ENCODE measurements around the gene ZFX. TPM values are rescaled to one million over a fixed set of nuclear protein-coding genes. Genes with fewer than 3 reads are reported as not detected.
A peak's percentile ranks its signal among the peaks of the same experiment; 100 is the strongest.

The ZFX gene
- total and polyA plus RNA-seq, 2 of the 8 experiments (the other 6 are each of a cell fraction or from before 2014, with no cell fraction given), result 2.8 to 22.0 TPM

DNA sequence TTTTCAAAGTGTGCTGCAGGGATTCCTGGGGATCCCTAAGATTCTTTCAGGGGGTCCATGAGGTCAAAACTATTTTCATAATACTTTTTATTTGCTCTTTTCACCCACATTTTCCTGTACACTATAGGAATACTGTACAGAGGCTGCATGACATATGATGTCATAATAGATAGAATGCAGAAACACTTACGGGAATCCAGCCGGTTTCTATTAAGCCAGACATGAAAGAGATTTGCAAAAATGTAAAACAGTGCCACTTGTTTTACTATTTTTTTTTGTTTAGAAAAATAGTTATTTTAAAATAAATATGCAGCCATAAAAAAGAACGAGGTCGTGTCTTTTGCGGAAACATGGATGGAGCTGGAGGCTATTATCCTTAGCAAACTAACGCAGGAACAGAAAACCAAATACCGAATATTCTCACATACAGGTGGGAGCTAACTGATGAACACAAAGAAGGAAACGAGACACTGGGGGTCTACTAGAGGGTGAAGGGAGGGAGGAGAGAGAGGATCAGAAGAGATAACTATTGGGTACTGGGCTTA is 5.0 kb downstream of the ZFX start:
- POLR2A ChIA-PET (ENCODE audit: partially characterized antibody), result no interaction called here

More for the DNA sequence above, 5.0 kb downstream of the ZFX start:
- Histone ChIP-seq H3K9ac (replicated peaks in 1 of 4; ENCODE audit: extremely low read depth in 1 of 4, low read depth in 3 of 4, low read length in 3 of 4) (no peak overlapping the region), H3K27me3 (replicated peaks in 1 of 4; ENCODE audit: control insufficient read depth in 3 of 4, extremely low read depth in 1 of 4, insufficient read depth in 3 of 4, low read length in 3 of 4) (no peaks in the 10 kb centered on the region), H2AFZ (ENCODE audit: low read length) (no peak overlapping the region), H3K27ac (ENCODE audit: low read depth, low read length) (no peak overlapping the region), H3K56ac (replicated peaks; ENCODE audit: insufficient read length, low read depth, low read length) (no peak overlapping the region), H2AK5ac (ENCODE audit: low read depth, low read length) (no peak overlapping the region), H2BK20ac (ENCODE audit: low read length) (no peak overlapping the region), H3K36me3 (ENCODE audit: control insufficient read depth in 2 of 4, insufficient read depth in 4 of 4, low read length in 3 of 4) (no peaks in the 10 kb centered on the region), H4K20me1 (replicated peaks in 1 of 2; ENCODE audit: control insufficient read depth in 1 of 2, insufficient read depth in 2 of 2, low read length in 2 of 2) (no peaks in the 10 kb centered on the region), H3K4me2 (ENCODE audit: insufficient read depth in 1 of 2, low read depth in 2 of 2, low read length in 2 of 2) (no peak overlapping the region), H3K9me3 (ENCODE audit: insufficient read depth in 2 of 2, low read depth in 1 of 2, low read length in 1 of 2) (no peaks in the 10 kb centered on the region), H2BK120ac (replicated peaks; ENCODE audit: low read depth, low read length) (no peak overlapping the region), H4K91ac (replicated peaks; ENCODE audit: insufficient read length, low read length) (no peak overlapping the region), H2BK12ac (ENCODE audit: low read depth, low read length) (no peak overlapping the region), H2BK15ac (ENCODE audit: low read length) (no peak overlapping the region), H2BK5ac (ENCODE audit: low read depth, low read length) (no peak overlapping the region), H3K79me2 (ENCODE audit: control insufficient read depth in 1 of 2, insufficient read depth in 2 of 2, low read length in 2 of 2) (peaks cover 0 to 85% of the 10 kb centered on the region in 2 experiments; a peak in 3 of 4 replicates), H3K4ac (replicated peaks; ENCODE audit: insufficient read length, low read depth, low read length) (no peak overlapping the region), H3K79me1 (ENCODE audit: low read depth, low read length) (no peaks in the 10 kb centered on the region), H3K4me3 (ENCODE audit: extremely low read depth in 1 of 4, insufficient read depth in 2 of 4, low read depth in 3 of 4, low read length in 4 of 4) (no peak overlapping the region), H3K4me1 (replicated peaks in 1 of 4; ENCODE audit: control insufficient read depth in 3 of 4, insufficient read depth in 4 of 4, low read length in 3 of 4) (peaks cover 0 to 3% (median 1%) of the 10 kb centered on the region in 4 experiments; a peak in 2 of 7 replicates), H3K23ac (ENCODE audit: insufficient read length) (no peak overlapping the region), H3K23me2 (ENCODE audit: low read depth, low read length) (peaks cover 4% of the 10 kb centered on the region; the same call in 1 of the 2 replicates), H4K5ac (ENCODE audit: insufficient read length, low read depth, low read length) (no peak overlapping the region), H3K18ac (ENCODE audit: extremely low read depth, low read length) (no peak overlapping the region), H4K8ac (ENCODE audit: extremely low read depth, insufficient read depth, low read length) (no peak overlapping the region), H3K14ac (ENCODE audit: insufficient read length) (no peak overlapping the region)
- TF ChIP-seq TAF7 (optimal IDR thresholded peaks at IDR 0.05; ENCODE audit: borderline replicate concordance, low read depth, low read length) (no peak), EGR1 (IDR thresholded peaks at IDR 0.05; ENCODE audit: borderline replicate concordance, low read depth, low read length) (no peak), SP4 (IDR thresholded peaks at IDR 0.05; ENCODE audit: low read length) (no peak), CEBPB (IDR thresholded peaks at IDR 0.05; ENCODE audit: low read depth, low read length) (no peak), TCF12 (IDR thresholded peaks at IDR 0.05; ENCODE audit: low read depth, low read length) (no peak), SIX5 (IDR thresholded peaks at IDR 0.05; ENCODE audit: low read depth, low read length) (no peak), CREB1 (IDR thresholded peaks at IDR 0.05) (no peak), SRF (IDR thresholded peaks at IDR 0.05; ENCODE audit: low read depth, low read length) (no peak), PHF8 (conservative IDR thresholded peaks at IDR 0.05; ENCODE audit: low read depth, low read length) (no peak)
- DNase-seq (ENCODE audit: low read depth in 1 of 2, low spot score in 2 of 2) (no peak), FAIRE-seq (peak; percentile 52)
- CTCF ChIA-PET (ENCODE audit: partially characterized antibody), result no interaction called here
- 91% methylated on average over 8 of the region's 8 CpGs; no CpG with 5 or more reads in 1 of the 2 experiments for WGBS, 2 experiments (ENCODE audit: extremely low coverage in 1 of 2, insufficient coverage in 1 of 2, insufficient read length in 1 of 2, insufficient replicate concordance in 2 of 2, low coverage in 1 of 2, low lambda C conversion rate in 2 of 2, missing lambda C conversion rate in 1 of 2)

Data from H1 (cell line).